Stimulated activated CD4-positive, alpha-beta T cell treated with anti-CD3 and anti-CD28 coated beads, Interleukin-1b, Interleukin-23, amount 100 ng/mL, for 48 hours (primary cell): ENCODE results near the gene UGT1A7.
"Not testable (repeated sequence)": the region's sequence is repeated elsewhere in the genome, so short reads cannot be mapped to it uniquely, and the experiment has no call there.

Experiments used
- DNase-seq: peaks from one replicate; pipeline ENCODE4 v3.0.0-alpha.2; 2020

Gene UGT1A7

GRCh38 chr2:233681521-233682099, at the start of gene UGT1A7:
Gene UGT1A7 (plus strand): TSS chr2:233681901. CDS start chr2:233681938, 37 bp downstream.
- DNase-seq = no peak

GRCh38 chr2:233636306-233636705, 45.4 kb upstream of the UGT1A7 start, which contains the start of gene UGT1A10:
Gene UGT1A10 (plus strand): TSS chr2:233636448. CDS start chr2:233636523, 75 bp downstream.
- DNase-seq = not testable (repeated sequence)

- no peak for DNase-seq
Measured at GRCh38 chr2:233638836-233639235, 42.9 kb upstream of the UGT1A7 start.

- no peak for DNase-seq
Measured at GRCh38 chr2:233639860-233640259, 41.8 kb upstream of the UGT1A7 start.

- no peak for DNase-seq
Measured at GRCh38 chr2:233643128-233643527, 38.6 kb upstream of the UGT1A7 start.

GRCh38 chr2:233646033-233646432, 35.7 kb upstream of the UGT1A7 start:
- not testable (repeated sequence) for DNase-seq

- no peak for DNase-seq
Measured at GRCh38 chr2:233650981-233651380, 30.7 kb upstream of the UGT1A7 start.

GRCh38 chr2:233651430-233651829, 30.3 kb upstream of the UGT1A7 start:
- DNase-seq = no peak

- DNase-seq = no peak
Measured at GRCh38 chr2:233654501-233654900, 27.2 kb upstream of the UGT1A7 start.

GRCh38 chr2:233655043-233655442, 26.7 kb upstream of the UGT1A7 start:
- DNase-seq = no peak

GRCh38 chr2:233655943-233656342, 25.8 kb upstream of the UGT1A7 start:
- not testable (repeated sequence) for DNase-seq

GRCh38 chr2:233656443-233656842, 25.3 kb upstream of the UGT1A7 start:
- DNase-seq = no peak

GRCh38 chr2:233658610-233659009, 23.1 kb upstream of the UGT1A7 start:
- DNase-seq = no peak

- no peak for DNase-seq
Measured at GRCh38 chr2:233663911-233664310, 17.8 kb upstream of the UGT1A7 start.

- DNase-seq = no peak
Measured at GRCh38 chr2:233668605-233669260, 13.0 kb upstream of the UGT1A7 start.

GRCh38 chr2:233671290-233672161, 10.2 kb upstream of the UGT1A7 start, which contains the start of gene UGT1A9:
Gene UGT1A9 (plus strand): TSS chr2:233671898. CDS start chr2:233671935, 37 bp downstream.
- DNase-seq = no peak

- DNase-seq = no peak
Measured at GRCh38 chr2:233672886-233673285, 8.8 kb upstream of the UGT1A7 start.

GRCh38 chr2:233673896-233674295, 7.8 kb upstream of the UGT1A7 start:
- no peak for DNase-seq

GRCh38 chr2:233674314-233674713, 7.4 kb upstream of the UGT1A7 start:
- no peak for DNase-seq

GRCh38 chr2:233674995-233675394, 6.7 kb upstream of the UGT1A7 start:
- DNase-seq = no peak

GRCh38 chr2:233676046-233676445, 5.7 kb upstream of the UGT1A7 start:
- DNase-seq = no peak

GRCh38 chr2:233679196-233679595, 2.5 kb upstream of the UGT1A7 start:
- no peak for DNase-seq

GRCh38 chr2:233680361-233681045, 1.2 kb upstream of the UGT1A7 start:
- DNase-seq = no peak
